Gastroesophageal sphincter (tissue), 2 donors: Measurements from ENCODE around the gene LAMB1.

Source experiments
- EP300 ChIP-seq: sonication (generic); formaldehyde crosslinking; IDR thresholded peaks from one replicate; pipeline ENCODE4 v1.6.1; 2017; ENCODE audit warnings: antibody characterized with exemption, mild to moderate bottlenecking
- POLR2A ChIP-seq, 2 donors: fragments of 450-650 bp; IDR thresholded peaks; one replicate each; pipeline ENCODE4 v1.6.1; 2017; ENCODE audit warnings: antibody characterized with exemption in 2 of 2, mild to moderate bottlenecking in 2 of 2, moderate library complexity in 1 of 2

DNA sequence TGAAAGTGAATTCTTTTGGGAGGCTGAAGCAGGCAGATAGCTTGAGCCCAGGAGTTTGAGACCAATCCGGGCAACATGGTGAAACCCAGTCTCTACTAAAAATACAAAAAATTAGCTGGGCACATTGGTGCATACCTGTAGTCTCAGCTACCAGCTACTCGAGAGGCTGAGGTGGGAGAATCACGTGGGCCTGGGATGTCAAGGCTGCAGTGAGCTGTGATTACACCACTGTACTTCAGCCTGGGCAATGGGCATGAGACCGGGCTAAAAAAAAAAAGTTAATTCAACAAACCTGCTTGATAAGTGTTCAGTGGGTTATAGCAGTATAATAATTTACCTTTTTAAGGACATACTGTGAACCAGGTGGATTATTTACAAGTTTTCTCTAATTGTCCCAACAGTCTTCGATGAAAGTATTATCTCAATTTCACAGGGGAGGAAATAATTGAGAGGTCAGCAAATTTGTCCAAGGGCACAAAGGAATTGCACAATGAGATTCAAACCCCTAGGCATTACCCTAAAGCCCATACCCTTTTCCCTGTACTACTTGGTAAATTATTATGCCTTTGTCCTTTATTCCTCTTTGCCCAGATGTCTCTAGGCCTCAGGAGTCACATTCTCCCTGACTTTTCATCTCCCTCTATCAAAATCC is 125.1 kb downstream of the LAMB1 start:
- no peak for TF ChIP-seq EP300
- no peak for TF ChIP-seq POLR2A (IDR thresholded peaks at IDR 0.05)
